ENCODE measurements around the gene SHC3. TPM values are rescaled to one million over a fixed set of nuclear protein-coding genes. Genes with fewer than 3 reads are reported as not detected.

SHC3 gene
- total RNA-seq, 1 experiment from 2014 or later, result 4.0 TPM

DNA sequence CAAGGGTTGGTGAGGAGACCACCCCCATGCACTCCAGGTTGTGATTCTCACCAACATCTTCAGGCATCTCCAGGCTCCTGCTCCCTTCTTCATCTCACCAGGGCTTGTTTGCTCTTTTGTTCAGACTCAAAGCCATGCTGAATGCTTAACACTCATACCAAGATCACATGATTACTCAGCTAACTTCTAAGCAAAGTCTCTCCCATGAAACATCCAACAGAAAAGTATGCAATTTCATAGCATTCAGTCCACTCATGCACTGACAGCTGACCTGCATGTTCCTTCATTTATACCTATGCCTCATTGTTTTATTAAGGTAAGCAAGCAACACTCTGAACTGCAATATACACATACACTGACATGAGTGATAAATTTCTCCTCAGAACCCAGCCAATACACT lies 69.0 kb downstream of the SHC3 start:
- H3K27ac Mint-ChIP-seq (ENCODE audit: unreplicated experiment), result no peak overlapping the region
- CTCF ChIA-PET, result no interaction called here
- no peak overlapping the region for H3K4me3 Mint-ChIP-seq (ENCODE audit: low read depth, unreplicated experiment)
- TF ChIP-seq, protein P1, sequence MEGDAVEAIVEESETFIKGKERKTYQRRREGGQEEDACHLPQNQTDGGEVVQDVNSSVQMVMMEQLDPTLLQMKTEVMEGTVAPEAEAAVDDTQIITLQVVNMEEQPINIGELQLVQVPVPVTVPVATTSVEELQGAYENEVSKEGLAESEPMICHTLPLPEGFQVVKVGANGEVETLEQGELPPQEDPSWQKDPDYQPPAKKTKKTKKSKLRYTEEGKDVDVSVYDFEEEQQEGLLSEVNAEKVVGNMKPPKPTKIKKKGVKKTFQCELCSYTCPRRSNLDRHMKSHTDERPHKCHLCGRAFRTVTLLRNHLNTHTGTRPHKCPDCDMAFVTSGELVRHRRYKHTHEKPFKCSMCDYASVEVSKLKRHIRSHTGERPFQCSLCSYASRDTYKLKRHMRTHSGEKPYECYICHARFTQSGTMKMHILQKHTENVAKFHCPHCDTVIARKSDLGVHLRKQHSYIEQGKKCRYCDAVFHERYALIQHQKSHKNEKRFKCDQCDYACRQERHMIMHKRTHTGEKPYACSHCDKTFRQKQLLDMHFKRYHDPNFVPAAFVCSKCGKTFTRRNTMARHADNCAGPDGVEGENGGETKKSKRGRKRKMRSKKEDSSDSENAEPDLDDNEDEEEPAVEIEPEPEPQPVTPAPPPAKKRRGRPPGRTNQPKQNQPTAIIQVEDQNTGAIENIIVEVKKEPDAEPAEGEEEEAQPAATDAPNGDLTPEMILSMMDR (IDR thresholded peaks at IDR 0.05; ENCODE audit: unreplicated experiment), result no peak
- no peaks in the 10 kb centered on the region for H3K36me3 Mint-ChIP-seq (ENCODE audit: insufficient read depth, unreplicated experiment)
- intact Hi-C loops (cut with micrococcal nuclease; ENCODE audit: unreplicated experiment), result no loop called here
- no peaks in the 10 kb centered on the region for H3K9me3 Mint-ChIP-seq (ENCODE audit: low read depth, unreplicated experiment)
- DNase-seq, result no peak
- H3K27me3 Mint-ChIP-seq (ENCODE audit: unreplicated experiment), result no peaks in the 10 kb centered on the region
- no peaks in the 10 kb centered on the region for H3K4me1 Mint-ChIP-seq (ENCODE audit: low read depth, unreplicated experiment)
- no TSS peak for BruUV-seq (replicated peaks)

DNA sequence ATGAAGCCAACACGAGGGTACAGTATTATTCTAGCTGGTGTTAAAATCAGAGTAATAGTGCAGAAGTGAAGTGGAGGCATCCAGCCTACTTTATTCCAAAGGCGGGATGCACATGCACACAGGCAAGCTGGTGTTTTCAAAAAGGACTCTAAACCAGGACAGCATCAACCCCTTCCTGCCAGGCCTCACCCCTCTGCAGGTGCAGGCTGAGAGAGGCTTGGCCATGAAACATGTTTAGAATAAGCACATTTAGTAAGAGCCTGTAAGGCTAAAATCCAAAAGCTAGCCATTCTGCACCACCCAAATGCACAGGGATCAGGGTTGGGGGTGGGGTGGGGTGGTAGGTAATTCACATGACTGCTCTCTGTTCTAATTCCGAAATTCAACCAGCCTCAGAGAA lies 71.2 kb downstream of the SHC3 start:
- Mint-ChIP-seq H3K36me3 (ENCODE audit: insufficient read depth, unreplicated experiment) (no peaks in the 10 kb centered on the region), H3K27ac (ENCODE audit: unreplicated experiment) (no peak overlapping the region), H3K9me3 (ENCODE audit: low read depth, unreplicated experiment) (no peaks in the 10 kb centered on the region), H3K27me3 (ENCODE audit: unreplicated experiment) (no peaks in the 10 kb centered on the region), H3K4me1 (ENCODE audit: low read depth, unreplicated experiment) (no peaks in the 10 kb centered on the region), H3K4me3 (ENCODE audit: low read depth, unreplicated experiment) (no peak overlapping the region)
- no peak for DNase-seq
- CTCF ChIA-PET, result no interaction called here
- no TSS peak for BruUV-seq (replicated peaks)
- intact Hi-C loops (cut with micrococcal nuclease; ENCODE audit: unreplicated experiment), result no loop called here
- TF ChIP-seq, protein P1 (IDR thresholded peaks at IDR 0.05; ENCODE audit: unreplicated experiment), result no peak

DNA sequence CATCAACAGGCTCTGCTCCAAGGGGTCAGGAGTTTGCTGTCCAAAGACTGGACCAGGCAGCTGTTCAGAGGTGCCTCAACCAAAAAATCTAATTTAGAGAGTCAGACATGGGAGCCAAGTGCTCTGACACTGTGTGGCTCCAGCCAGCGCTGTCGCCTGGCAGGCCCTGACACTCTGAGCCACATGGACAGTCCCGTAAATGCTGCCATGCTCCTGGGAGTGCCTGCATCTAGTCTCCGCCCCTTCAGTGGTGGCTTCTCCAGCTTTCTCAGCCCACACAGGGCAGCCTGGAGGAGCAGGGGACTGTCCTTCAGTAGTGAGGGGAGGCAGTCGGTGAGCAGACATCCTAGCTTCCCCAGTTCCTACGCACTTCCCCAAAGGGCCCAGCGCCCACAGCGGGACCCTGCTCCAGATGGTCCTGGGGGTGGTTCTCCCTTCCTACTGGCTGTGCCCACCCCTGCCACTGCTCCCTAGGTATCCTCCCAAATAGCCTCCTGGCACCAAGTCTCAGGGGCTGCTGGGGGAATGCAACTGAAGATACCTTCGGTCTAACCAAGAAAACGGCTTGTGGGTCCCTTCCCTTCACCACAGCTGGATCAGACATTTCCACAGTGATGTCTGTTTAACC lies 72.3 kb downstream of the SHC3 start:
- no peaks in the 10 kb centered on the region for H3K4me1 Mint-ChIP-seq (ENCODE audit: low read depth, unreplicated experiment)
- CTCF ChIA-PET, result no interaction called here
- no peak for DNase-seq

DNA sequence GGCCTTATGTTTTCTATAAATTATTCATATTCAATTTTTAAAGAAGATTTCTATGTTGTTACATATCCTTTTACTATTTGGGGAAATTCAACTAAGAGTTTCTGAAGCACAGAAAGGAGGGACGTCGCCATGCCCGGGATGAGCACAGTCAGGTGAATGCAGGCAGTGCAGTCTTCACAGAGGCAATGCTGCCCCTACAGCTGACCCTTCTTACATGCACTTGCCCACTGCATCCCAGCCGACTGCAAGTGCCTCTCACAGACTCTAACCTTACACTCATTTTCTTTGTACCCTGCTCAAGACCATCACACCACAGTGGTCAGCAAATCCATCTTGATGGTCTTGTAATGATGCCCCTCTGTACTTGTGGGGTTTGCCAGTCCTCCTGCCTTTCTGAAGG lies 73.8 kb downstream of the SHC3 start:
- intact Hi-C loops (cut with micrococcal nuclease; ENCODE audit: unreplicated experiment), result no loop called here
- no peaks in the 10 kb centered on the region for H3K27me3 Mint-ChIP-seq (ENCODE audit: unreplicated experiment)
- DNase-seq, result no peak
- H3K9me3 Mint-ChIP-seq (ENCODE audit: low read depth, unreplicated experiment), result no peaks in the 10 kb centered on the region
- H3K4me1 Mint-ChIP-seq (ENCODE audit: low read depth, unreplicated experiment), result no peaks in the 10 kb centered on the region
- no peaks in the 10 kb centered on the region for H3K36me3 Mint-ChIP-seq (ENCODE audit: insufficient read depth, unreplicated experiment)
- H3K4me3 Mint-ChIP-seq (ENCODE audit: low read depth, unreplicated experiment), result no peak overlapping the region
- no peak overlapping the region for H3K27ac Mint-ChIP-seq (ENCODE audit: unreplicated experiment)
- CTCF ChIA-PET, result no interaction called here
- no TSS peak for BruUV-seq (replicated peaks)
- TF ChIP-seq, protein P1 (IDR thresholded peaks at IDR 0.05; ENCODE audit: unreplicated experiment), result no peak

More for the DNA sequence above, 72.3 kb downstream of the SHC3 start:
- H3K27me3 Mint-ChIP-seq (ENCODE audit: unreplicated experiment), result no peaks in the 10 kb centered on the region
- TF ChIP-seq, protein P1 (IDR thresholded peaks at IDR 0.05; ENCODE audit: unreplicated experiment), result no peak
- intact Hi-C loops (cut with micrococcal nuclease; ENCODE audit: unreplicated experiment), result no loop called here
- no peak overlapping the region for H3K4me3 Mint-ChIP-seq (ENCODE audit: low read depth, unreplicated experiment)
- H3K9me3 Mint-ChIP-seq (ENCODE audit: low read depth, unreplicated experiment), result no peaks in the 10 kb centered on the region
- H3K36me3 Mint-ChIP-seq (ENCODE audit: insufficient read depth, unreplicated experiment), result no peaks in the 10 kb centered on the region
- no peak overlapping the region for H3K27ac Mint-ChIP-seq (ENCODE audit: unreplicated experiment)
- no TSS peak for BruUV-seq (replicated peaks)

Measured in Calu3 (cell line).